DND-41 (cell line): ENCODE measurements around the gene CMTR1.

Experiments used
- CTCF ChIP-seq: IDR thresholded peaks from 2 replicates; pipeline ENCODE4 v1.5.1; 2012; ENCODE audit warnings: borderline replicate concordance, low read length, moderate library complexity, mild to moderate bottlenecking; ENCODE audit not compliant: poor library complexity, severe bottlenecking; ENCODE audit errors: extremely low read depth
- EZH2 ChIP-seq: IDR thresholded peaks from 3 replicates; pipeline ENCODE4 v1.6.1; 2012; ENCODE audit warnings: borderline replicate concordance, low read depth, mild to moderate bottlenecking, moderate library complexity, low read length, inconsistent platforms; ENCODE audit not compliant: severe bottlenecking

DNA sequence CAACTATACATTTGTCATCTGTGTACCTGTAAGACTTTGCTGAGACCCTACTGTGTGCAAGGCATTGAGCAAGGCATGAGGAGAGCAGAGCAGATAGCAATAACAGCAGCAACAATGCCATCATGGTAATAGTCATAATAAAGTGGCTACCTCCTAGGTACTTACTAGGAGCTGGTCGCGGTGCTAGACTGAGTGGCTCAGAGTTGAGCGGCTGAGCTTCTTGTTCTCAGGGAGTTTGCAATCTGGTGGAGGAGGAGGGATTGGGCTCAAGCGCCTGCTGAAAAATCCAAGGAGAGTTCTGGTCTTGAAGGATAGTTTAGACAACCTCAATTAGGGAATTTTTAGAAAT, 91.9 kb downstream of the CMTR1 start:
- TF ChIP-seq CTCF = no peak
- no peak for TF ChIP-seq EZH2
